ENCODE measurements around the gene VPS37C. TPM values are rescaled to one million over a fixed set of nuclear protein-coding genes. Genes with fewer than 3 reads are reported as not detected.

Gene VPS37C
- total RNA-seq, 1 experiment from 2014 or later, result 24.0 TPM

GRCh38 chr11:61133145-61133544 is 28.1 kb downstream of the VPS37C start:
- in situ Hi-C loops (cut with HindIII; ENCODE audit: low pct_unique_long_range_greater_than_20kb, low sequenced_read_pairs) (no loop called here), intact Hi-C loops (cut with micrococcal nuclease; ENCODE audit: unreplicated experiment) (loop anchor here (5.0 kb wide), 1 partner anchor 54 kb away; no protein-coding TSS in a partner anchor)
- BruUV-seq (replicated peaks), result no TSS peak
- DNase-seq (ENCODE audit: low read depth, low spot score) (no peak), ATAC-seq (no peak)
- H3K36me3 ChIP-seq (ENCODE audit: control insufficient read depth, insufficient read depth, low read length), result no peaks in the 10 kb centered on the region
- ChIA-PET CTCF (no interaction called here), POLR2A (no interaction called here)
- no peaks in the 10 kb centered on the region for H3K9me3 ChIP-seq (ENCODE audit: control insufficient read depth, insufficient read depth, low read depth, low read length)
- peaks cover 8% of the 10 kb centered on the region for H3K4me1 ChIP-seq (ENCODE audit: control insufficient read depth, insufficient read depth, low read length)
- no peak overlapping the region for H3K27ac ChIP-seq (ENCODE audit: low read length)
- no peak for TF ChIP-seq CTCF (IDR thresholded peaks at IDR 0.05)
- no peak for TF ChIP-seq TCF7L2 (IDR thresholded peaks at IDR 0.05; ENCODE audit: low read depth, low read length)
- no peak for TF ChIP-seq POLR2AphosphoS5 (IDR thresholded peaks at IDR 0.05; ENCODE audit: low read depth, low read length)
- no peak for TF ChIP-seq REST (IDR thresholded peaks at IDR 0.05; ENCODE audit: insufficient read depth in 1 of 2, low read depth in 2 of 2, low read length in 1 of 2)
- TF ChIP-seq SIN3A (IDR thresholded peaks at IDR 0.05; ENCODE audit: borderline replicate concordance, insufficient read depth, low read depth, low read length), result no peak
- H3K27me3 ChIP-seq (ENCODE audit: control insufficient read depth, insufficient read depth, low read length), result no peaks in the 10 kb centered on the region
- no peak overlapping the region for H3K4me3 ChIP-seq (ENCODE audit: low read depth in 2 of 2, low read length in 2 of 2)

- ChIA-PET POLR2A (no interaction called here), CTCF (no interaction called here)
- H3K4me3 ChIP-seq (ENCODE audit: low read depth in 2 of 2, low read length in 2 of 2), result no peak overlapping the region
- DNase-seq (ENCODE audit: low read depth, low spot score) (no peak), ATAC-seq (no peak)
- peaks cover 8% of the 10 kb centered on the region for H3K4me1 ChIP-seq (ENCODE audit: control insufficient read depth, insufficient read depth, low read length)
- H3K27me3 ChIP-seq (ENCODE audit: control insufficient read depth, insufficient read depth, low read length), result no peaks in the 10 kb centered on the region
- no peak overlapping the region for H3K27ac ChIP-seq (ENCODE audit: low read length)
- no TSS peak for BruUV-seq (replicated peaks)
- H3K9me3 ChIP-seq (ENCODE audit: control insufficient read depth, insufficient read depth, low read depth, low read length), result no peaks in the 10 kb centered on the region
- no peaks in the 10 kb centered on the region for H3K36me3 ChIP-seq (ENCODE audit: control insufficient read depth, insufficient read depth, low read length)
- in situ Hi-C loops (cut with HindIII; ENCODE audit: low pct_unique_long_range_greater_than_20kb, low sequenced_read_pairs) (no loop called here), intact Hi-C loops (cut with micrococcal nuclease; ENCODE audit: unreplicated experiment) (loop anchor here (5.0 kb wide), 1 partner anchor 55 kb away; no protein-coding TSS in a partner anchor)
- TF ChIP-seq REST (IDR thresholded peaks at IDR 0.05; ENCODE audit: insufficient read depth in 1 of 2, low read depth in 2 of 2, low read length in 1 of 2) (no peak), TCF7L2 (IDR thresholded peaks at IDR 0.05; ENCODE audit: low read depth, low read length) (no peak), POLR2AphosphoS5 (IDR thresholded peaks at IDR 0.05; ENCODE audit: low read depth, low read length) (no peak), SIN3A (IDR thresholded peaks at IDR 0.05; ENCODE audit: borderline replicate concordance, insufficient read depth, low read depth, low read length) (no peak), CTCF (IDR thresholded peaks at IDR 0.05) (no peak)
Observed at GRCh38 chr11:61132646-61133045, 28.6 kb downstream of the VPS37C start.
